NB4 (cell line): ENCODE measurements around the gene SKOR1.

Source experiments
- DNase-seq: peaks from one replicate; pipeline ENCODE4 v3.0.0; 2010; ENCODE audit warnings: low read depth
- H3K4me3 ChIP-seq: one replicate; pipeline ENCODE4 v1.5.1; 2011; ENCODE audit warnings: mild to moderate bottlenecking, low read depth, low read length, moderate library complexity
- MYC ChIP-seq: IDR thresholded peaks from 2 replicates; pipeline ENCODE4 v1.6.1; 2011; ENCODE audit warnings: low read depth, low read length
- POLR2A ChIP-seq: IDR thresholded peaks from 2 replicates; pipeline ENCODE4 v1.6.1; 2011; ENCODE audit warnings: mild to moderate bottlenecking; ENCODE audit not compliant: insufficient read length; ENCODE audit errors: extremely low read depth
- TF ChIP-seq, protein P1 (sequence below): IDR thresholded peaks from 2 replicates; pipeline ENCODE4 v1.6.1; 2011; ENCODE audit warnings: low read depth, low read length
- TF ChIP-seq, protein P2 (sequence below): IDR thresholded peaks from one replicate; pipeline ENCODE4 v1.5.1; 2012; ENCODE audit warnings: low read depth, low read length

Gene SKOR1

DNA sequence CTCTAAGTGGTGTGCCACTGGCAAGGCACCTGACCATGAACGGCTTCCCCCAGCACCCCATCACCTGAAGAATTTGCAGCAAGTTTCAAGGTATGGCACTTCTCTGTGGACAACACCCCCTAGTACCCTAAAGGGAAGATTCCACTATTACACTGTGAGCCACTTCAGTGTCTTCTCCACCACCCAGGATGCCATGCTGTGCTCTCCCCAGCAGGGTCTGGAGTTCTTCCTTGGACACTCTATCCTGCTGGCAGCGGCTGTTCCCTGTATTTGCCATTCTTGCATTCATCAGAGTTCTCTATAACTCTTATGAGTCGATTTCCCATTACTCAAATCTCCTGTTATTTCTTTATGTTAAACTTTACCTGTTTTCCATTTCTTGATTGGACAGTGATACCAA, 48.5 kb downstream of the SKOR1 start:
- DNase-seq, result no peak
- TF ChIP-seq MYC, result no peak
- no peak for TF ChIP-seq POLR2A
- TF ChIP-seq, protein P1, sequence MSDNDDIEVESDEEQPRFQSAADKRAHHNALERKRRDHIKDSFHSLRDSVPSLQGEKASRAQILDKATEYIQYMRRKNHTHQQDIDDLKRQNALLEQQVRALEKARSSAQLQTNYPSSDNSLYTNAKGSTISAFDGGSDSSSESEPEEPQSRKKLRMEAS, result no peak
- TF ChIP-seq, protein P2, sequence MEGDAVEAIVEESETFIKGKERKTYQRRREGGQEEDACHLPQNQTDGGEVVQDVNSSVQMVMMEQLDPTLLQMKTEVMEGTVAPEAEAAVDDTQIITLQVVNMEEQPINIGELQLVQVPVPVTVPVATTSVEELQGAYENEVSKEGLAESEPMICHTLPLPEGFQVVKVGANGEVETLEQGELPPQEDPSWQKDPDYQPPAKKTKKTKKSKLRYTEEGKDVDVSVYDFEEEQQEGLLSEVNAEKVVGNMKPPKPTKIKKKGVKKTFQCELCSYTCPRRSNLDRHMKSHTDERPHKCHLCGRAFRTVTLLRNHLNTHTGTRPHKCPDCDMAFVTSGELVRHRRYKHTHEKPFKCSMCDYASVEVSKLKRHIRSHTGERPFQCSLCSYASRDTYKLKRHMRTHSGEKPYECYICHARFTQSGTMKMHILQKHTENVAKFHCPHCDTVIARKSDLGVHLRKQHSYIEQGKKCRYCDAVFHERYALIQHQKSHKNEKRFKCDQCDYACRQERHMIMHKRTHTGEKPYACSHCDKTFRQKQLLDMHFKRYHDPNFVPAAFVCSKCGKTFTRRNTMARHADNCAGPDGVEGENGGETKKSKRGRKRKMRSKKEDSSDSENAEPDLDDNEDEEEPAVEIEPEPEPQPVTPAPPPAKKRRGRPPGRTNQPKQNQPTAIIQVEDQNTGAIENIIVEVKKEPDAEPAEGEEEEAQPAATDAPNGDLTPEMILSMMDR, result no peak
- H3K4me3 ChIP-seq, result no peak overlapping the region

DNA sequence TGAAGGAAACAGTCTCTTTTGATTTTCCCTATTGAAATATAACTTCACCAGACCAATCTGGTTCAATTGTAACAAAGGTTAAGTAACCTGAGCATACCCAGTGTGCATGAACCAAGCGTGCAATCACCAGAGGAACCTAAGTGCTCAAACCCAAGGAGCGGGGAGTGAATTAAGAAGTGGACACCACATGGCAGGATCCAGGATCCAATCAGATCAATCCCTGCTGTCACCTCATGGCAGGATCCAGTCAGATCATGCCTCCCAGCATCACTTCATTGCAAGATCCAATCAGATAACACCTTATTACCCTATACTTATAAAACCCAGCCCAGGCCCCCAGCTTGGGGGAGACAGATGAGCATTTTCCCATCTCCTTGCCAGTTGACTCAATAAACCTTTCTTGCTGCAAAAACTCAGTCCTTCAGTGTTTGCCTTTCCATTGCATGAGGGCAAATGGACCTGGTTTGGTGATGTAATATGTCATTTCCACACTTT, 53.5 kb downstream of the SKOR1 start:
- TF ChIP-seq POLR2A, result no peak
- TF ChIP-seq, protein P2, result no peak
- TF ChIP-seq, protein P1, result no peak
- TF ChIP-seq MYC, result no peak
- peak; percentile 33 for DNase-seq
- no peak overlapping the region for H3K4me3 ChIP-seq

DNA sequence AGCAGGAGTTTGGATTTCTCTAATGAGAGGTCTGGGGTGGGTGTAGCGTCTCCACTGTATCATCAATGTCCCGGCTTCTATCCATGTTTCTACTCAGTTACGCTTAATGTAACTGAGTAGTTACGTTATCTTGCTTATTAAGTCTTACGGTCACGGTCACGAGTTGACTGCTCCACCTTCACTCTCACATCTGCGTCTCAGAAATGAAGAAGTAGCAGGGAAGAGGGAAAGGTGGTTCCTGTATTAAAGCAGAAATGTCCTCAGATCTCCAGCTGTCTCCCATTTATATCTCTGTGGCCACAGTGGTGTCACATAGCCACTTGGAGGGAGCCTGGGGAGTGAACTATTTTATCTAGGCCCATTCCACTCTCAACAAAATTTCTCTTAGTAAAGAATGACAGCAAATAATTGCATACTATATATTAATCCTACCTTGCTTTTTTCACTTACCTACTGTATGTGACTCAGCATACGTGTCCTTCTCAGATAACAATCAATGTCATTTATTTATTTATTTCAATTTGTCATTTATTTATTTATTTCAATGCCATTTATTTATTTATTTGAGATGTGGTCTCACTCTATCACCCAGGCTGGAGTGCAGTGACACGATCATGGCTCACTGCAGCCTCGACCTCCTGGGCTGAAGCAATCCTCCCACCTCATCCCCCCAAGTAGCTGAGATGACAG, 54.3 kb downstream of the SKOR1 start:
- TF ChIP-seq POLR2A, result no peak
- TF ChIP-seq, protein P2, result no peak
- TF ChIP-seq MYC, result no peak
- TF ChIP-seq, protein P1, result no peak
- DNase-seq, result peak; percentile 49
- no peak overlapping the region for H3K4me3 ChIP-seq

DNA sequence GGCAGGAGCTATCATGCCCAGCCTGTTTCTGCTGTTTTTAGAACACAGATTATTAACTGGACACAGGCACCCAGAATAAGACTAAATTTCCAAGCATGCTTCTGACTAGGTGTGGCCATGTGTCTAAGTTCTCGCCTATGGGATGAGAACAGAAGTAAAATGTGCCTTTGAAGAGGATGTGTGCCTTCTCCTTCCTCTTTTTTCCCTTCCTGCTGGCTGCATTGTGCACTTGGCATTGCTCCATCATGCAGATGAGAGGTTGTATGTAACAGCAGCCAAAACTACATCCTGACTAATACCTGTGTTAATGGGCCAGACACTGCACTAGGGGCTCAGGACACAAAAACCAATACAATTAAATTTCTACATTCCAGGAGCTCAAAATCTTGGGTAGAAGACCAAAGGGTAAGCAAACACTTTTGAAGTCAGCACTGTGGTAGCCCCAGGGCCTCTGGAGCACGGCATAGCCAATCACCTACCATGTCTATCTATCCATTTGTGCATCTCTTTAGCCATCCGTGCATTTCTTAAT, 55.4 kb downstream of the SKOR1 start:
- TF ChIP-seq, protein P2, result no peak
- TF ChIP-seq, protein P1, result peak; percentile 95
- TF ChIP-seq POLR2A, result no peak
- peak; percentile 95 for TF ChIP-seq MYC
- peak; percentile 88 for DNase-seq
- no peak overlapping the region for H3K4me3 ChIP-seq

DNA sequence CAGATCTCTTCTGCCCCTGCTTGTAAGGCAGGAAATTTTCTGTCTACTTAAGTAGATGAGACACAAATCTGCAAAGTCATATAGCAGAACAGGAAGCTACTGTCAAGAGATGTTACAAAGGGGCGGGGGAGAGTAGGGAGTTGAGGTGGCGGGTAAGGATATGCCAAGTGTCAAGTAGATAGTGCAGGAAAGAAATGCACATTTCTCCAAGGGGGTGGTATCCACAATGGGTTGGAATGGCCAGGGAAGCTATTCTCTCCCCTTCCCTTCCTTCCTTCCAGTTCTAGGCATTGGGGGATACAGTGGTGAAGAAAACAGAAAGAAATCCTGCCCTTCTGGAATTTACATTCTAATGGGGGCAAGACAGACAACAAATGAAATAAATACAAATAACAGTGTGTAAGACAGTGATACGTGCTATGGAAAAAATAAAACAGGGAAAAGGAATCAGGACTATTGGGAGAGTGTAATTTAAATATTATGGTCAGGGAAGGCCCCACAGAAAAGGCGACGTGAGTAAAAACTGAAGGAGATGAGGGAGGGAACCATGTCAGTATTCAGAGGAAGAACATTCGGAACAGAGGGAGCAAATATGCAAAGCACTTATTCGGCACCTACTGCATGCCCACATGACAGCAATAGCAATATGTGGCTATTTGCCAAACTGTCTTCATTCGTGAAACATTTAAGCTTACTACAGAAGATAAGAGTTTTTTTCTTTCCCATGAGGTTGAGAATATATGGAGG, 57.4 kb downstream of the SKOR1 start:
- peak; percentile 93 for DNase-seq
- TF ChIP-seq, protein P2, result no peak
- TF ChIP-seq MYC, result 0 out of 2 replicates have a peak, but pooled peaks have one; percentile 9
- TF ChIP-seq, protein P1, result peak; percentile 55; the same call in 1 of the 2 replicates
- TF ChIP-seq POLR2A, result no peak
- H3K4me3 ChIP-seq, result no peak overlapping the region
